ENCODE data around the gene GPR22. TPM values are rescaled to one million over a fixed set of nuclear protein-coding genes. Genes with fewer than 3 reads are reported as not detected.

Gene GPR22
- polyA plus RNA-seq, 3 donors, result 0.18 TPM; not detected in 2

DNA sequence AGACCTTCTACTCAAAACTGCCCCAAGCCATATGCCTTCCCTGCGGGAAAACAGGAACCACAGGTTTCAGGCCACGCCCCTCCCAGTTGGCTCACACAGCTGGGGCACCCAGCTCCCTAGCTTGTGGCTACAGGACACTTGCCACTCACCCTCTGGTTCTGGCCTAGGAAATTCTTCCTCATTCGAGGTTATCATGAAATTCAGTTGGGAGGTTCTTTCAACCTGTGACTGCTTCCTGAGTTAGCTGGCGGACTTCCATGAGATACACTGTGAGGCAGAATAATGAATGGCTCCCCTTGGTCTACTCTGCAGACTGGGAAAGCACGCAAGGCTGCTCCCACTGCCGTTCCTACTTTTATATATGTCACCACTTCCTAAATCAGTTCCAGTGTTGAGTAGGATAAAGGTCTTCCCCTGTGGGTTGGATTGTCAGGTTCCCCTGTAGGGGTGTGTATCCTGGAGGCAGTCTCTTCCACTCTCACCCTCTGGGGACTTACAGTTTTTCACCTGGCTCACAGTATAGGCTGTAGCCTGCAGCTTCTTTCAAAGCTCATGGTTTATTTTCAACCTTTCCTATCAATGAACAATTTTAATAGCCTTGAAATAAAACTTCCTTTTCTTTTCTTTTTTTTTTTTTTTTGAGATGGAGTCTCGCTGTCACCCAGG is 37.0 kb downstream of the GPR22 start:
- TF ChIP-seq, protein P1, sequence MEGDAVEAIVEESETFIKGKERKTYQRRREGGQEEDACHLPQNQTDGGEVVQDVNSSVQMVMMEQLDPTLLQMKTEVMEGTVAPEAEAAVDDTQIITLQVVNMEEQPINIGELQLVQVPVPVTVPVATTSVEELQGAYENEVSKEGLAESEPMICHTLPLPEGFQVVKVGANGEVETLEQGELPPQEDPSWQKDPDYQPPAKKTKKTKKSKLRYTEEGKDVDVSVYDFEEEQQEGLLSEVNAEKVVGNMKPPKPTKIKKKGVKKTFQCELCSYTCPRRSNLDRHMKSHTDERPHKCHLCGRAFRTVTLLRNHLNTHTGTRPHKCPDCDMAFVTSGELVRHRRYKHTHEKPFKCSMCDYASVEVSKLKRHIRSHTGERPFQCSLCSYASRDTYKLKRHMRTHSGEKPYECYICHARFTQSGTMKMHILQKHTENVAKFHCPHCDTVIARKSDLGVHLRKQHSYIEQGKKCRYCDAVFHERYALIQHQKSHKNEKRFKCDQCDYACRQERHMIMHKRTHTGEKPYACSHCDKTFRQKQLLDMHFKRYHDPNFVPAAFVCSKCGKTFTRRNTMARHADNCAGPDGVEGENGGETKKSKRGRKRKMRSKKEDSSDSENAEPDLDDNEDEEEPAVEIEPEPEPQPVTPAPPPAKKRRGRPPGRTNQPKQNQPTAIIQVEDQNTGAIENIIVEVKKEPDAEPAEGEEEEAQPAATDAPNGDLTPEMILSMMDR (IDR thresholded peaks at IDR 0.05), result no peak
- peaks cover 8 to 16% (median 14%) of the 10 kb centered on the region in 7 donors for H3K9me3 Mint-ChIP-seq
- peak overlapping the region in 4 of 7 donors; percentile 6 to 55 (median 10) for H3K27ac Mint-ChIP-seq
- no peak overlapping the region for H3K4me3 Mint-ChIP-seq
- peaks cover 22 to 32% of the 10 kb centered on the region in 2 donors for H3K36me3 Mint-ChIP-seq
- intact Hi-C loops (cut with micrococcal nuclease), result no loop called here
- no peaks in the 10 kb centered on the region for H3K79me2 ChIP-seq (ENCODE audit: insufficient read depth, low read length)
- peaks cover 21% of the 10 kb centered on the region for H3K4me1 Mint-ChIP-seq
- H3K9ac ChIP-seq (ENCODE audit: insufficient read depth, low read length, poor library complexity, severe bottlenecking), result no peak overlapping the region
- peaks cover 0 to 6% of the 10 kb centered on the region in 2 donors for H3K9me3 ChIP-seq (replicated peaks in 1 of 2; ENCODE audit: control insufficient read depth in 1 of 2, insufficient read depth in 1 of 2, low read length in 2 of 2)
- peak overlapping the region in 1 of 2 donors; percentile 38 for H3K27ac ChIP-seq (ENCODE audit: low read depth in 1 of 2, low read length in 2 of 2)
- no peaks in the 10 kb centered on the region for H3K27me3 ChIP-seq (ENCODE audit: control insufficient read depth in 2 of 2, insufficient read depth in 2 of 2, low read length in 2 of 2)
- H3K4me2 ChIP-seq (replicated peaks; ENCODE audit: extremely low read depth, low read length, poor library complexity, severe bottlenecking), result no peak overlapping the region
- DNase-seq, result peak; percentile 12 to 29 (median 26)
- H3K36me3 ChIP-seq (replicated peaks in 1 of 2; ENCODE audit: control insufficient read depth in 1 of 2, insufficient read depth in 2 of 2, low read length in 2 of 2), result peaks cover 4 to 12% of the 10 kb centered on the region in 2 donors
- peaks cover 9 to 11% of the 10 kb centered on the region in 2 donors for H3K4me1 ChIP-seq (ENCODE audit: control insufficient read depth in 1 of 2, insufficient read depth in 2 of 2, low read length in 2 of 2)
- H3K4me3 ChIP-seq (replicated peaks in 1 of 3; ENCODE audit: low read depth in 2 of 3, low read length in 3 of 3), result no peak overlapping the region
- H3K27me3 Mint-ChIP-seq (ENCODE audit: low read depth in 3 of 3), result no peaks in the 10 kb centered on the region
- H2AFZ ChIP-seq (ENCODE audit: insufficient read depth, low read depth, low read length, poor library complexity, severe bottlenecking), result no peak overlapping the region
- WGBS (ENCODE audit: insufficient coverage), result 33% methylated on average over 3 of the region's 7 CpGs
- H4K20me1 ChIP-seq (ENCODE audit: insufficient read depth, low read length), result peaks cover 12% of the 10 kb centered on the region

Small RNA genes within 50 kb of the gene (small RNA-seq; reads per million reads assigned to genes)
- gene AC002381.1 (ENCODE audit: insufficient read length, low read depth), result not detected

Other genes starting within 250 kb of the GPR22 start
- gene COG5, start 93.9 kb downstream of the GPR22 start, polyA plus RNA-seq, result 10 to 100 TPM; 12.7 to 29.0 (median 28.1) TPM
- gene DUS4L, start 93.9 kb downstream of the GPR22 start, polyA plus RNA-seq, result 1 to 10 TPM; 1.6 to 2.3 (median 1.7) TPM
- 10 to 100 TPM; 35.2 to 76.0 (median 58.8) TPM for gene BCAP29, start 110.2 kb downstream of the GPR22 start, polyA plus RNA-seq
- under 1 TPM in 2 of 3 donors, not detected in 1; 0.10 to 0.12 TPM for gene SLC26A4, start 190.8 kb downstream of the GPR22 start, polyA plus RNA-seq